HUES6 (cell line): ENCODE measurements around the gene RNU7-1.

Experiments used
- H3K27ac ChIP-seq: 2 replicates; pipeline ENCODE4 v1.7.0; 2013; ENCODE audit warnings: low read depth, mild to moderate bottlenecking, low read length, inconsistent platforms
- H3K27me3 ChIP-seq: 2 replicates; pipeline ENCODE4 v1.6.1; 2013; ENCODE audit warnings: low read length; ENCODE audit not compliant: control insufficient read depth, insufficient read depth
- H3K36me3 ChIP-seq: 2 replicates; pipeline ENCODE4 v1.6.1; 2013; ENCODE audit warnings: low read length; ENCODE audit not compliant: control insufficient read depth, insufficient read depth
- H3K4me1 ChIP-seq: 2 replicates; pipeline ENCODE4 v1.6.1; 2013; ENCODE audit warnings: low read length; ENCODE audit not compliant: control insufficient read depth, insufficient read depth
- H3K4me3 ChIP-seq: 2 replicates; pipeline ENCODE4 v1.5.1; 2013; ENCODE audit warnings: low read depth, low read length
- H3K9ac ChIP-seq: one replicate; pipeline ENCODE4 v1.6.1; 2013; ENCODE audit warnings: mild to moderate bottlenecking, low read length
- H3K9me3 ChIP-seq: 2 replicates; pipeline ENCODE4 v1.6.1; 2013; ENCODE audit warnings: low read depth, low read length; ENCODE audit not compliant: control insufficient read depth, insufficient read depth

RNU7-1 gene

DNA sequence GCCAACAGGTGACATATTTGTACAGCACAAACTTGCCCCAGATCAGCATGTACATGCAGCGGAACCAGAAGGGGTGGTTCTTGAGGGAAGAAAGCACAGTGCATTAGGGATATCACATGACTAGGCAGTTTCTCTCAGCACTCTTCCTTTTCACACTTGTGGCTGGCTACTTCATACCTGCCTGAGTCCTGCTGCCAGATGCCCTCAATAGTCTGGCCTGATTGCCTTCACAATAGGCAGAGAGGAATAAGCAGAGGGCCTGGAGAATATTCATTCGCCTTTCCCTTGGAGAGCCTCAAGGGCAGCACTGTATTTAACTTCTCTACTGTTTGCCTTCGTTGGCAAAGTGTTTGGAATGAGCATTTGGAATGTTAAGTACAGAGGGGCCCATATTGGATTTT lies 35.0 kb downstream of the RNU7-1 start:
- H3K9me3 ChIP-seq, result no peaks in the 10 kb centered on the region
- no peaks in the 10 kb centered on the region for H3K27me3 ChIP-seq
- no peaks in the 10 kb centered on the region for H3K4me1 ChIP-seq
- H3K9ac ChIP-seq, result no peak overlapping the region
- peaks cover 91% of the 10 kb centered on the region for H3K36me3 ChIP-seq
- H3K4me3 ChIP-seq, result no peak overlapping the region
- no peak overlapping the region for H3K27ac ChIP-seq

DNA sequence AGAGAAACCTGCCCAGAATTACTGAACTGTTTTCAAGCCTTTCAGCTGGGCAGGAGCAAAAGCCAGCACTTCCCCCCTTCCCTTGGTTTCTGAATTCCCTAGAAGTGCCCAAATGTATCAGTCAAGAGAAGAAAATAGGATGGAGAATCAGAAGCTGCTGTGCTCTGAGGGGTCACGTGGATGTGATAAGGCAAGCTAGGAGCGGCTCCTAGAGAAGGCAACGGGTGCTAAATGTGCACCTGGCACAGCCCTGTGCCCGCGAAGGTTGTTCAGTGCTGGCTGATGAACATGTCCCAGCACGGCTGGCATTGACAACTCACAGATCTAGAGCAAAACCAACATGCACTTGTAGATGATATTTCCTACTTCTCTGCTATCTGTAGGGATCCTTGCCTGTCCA lies 35.4 kb downstream of the RNU7-1 start:
- Histone ChIP-seq H3K9ac (no peak overlapping the region), H3K27ac (no peak overlapping the region), H3K4me3 (no peak overlapping the region), H3K27me3 (no peaks in the 10 kb centered on the region), H3K4me1 (no peaks in the 10 kb centered on the region), H3K36me3 (peaks cover 87% of the 10 kb centered on the region), H3K9me3 (no peaks in the 10 kb centered on the region)

DNA sequence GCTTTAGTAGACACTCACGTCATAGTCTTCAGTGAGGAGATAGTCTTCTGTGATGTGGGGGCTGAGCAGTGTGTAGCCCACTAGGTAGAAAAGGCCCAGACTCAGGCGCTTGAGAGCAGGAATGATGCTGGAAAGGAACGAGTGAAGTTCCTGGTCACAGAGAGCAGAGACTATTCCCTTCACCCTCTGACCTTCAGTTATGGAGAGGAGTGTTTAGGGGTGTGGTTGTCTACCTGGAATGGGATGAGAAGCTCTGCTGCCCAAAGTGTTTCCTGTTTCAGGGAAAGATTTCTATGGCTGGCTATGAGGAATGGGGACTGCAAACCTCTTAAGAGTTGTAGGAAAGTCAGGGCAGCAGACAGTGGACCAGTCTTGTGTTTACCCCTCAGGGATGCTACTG lies 35.8 kb downstream of the RNU7-1 start:
- Histone ChIP-seq H3K4me1 (no peaks in the 10 kb centered on the region), H3K9ac (no peak overlapping the region), H3K4me3 (no peak overlapping the region), H3K9me3 (no peaks in the 10 kb centered on the region), H3K27ac (no peak overlapping the region), H3K36me3 (peaks cover 83% of the 10 kb centered on the region), H3K27me3 (no peaks in the 10 kb centered on the region)

DNA sequence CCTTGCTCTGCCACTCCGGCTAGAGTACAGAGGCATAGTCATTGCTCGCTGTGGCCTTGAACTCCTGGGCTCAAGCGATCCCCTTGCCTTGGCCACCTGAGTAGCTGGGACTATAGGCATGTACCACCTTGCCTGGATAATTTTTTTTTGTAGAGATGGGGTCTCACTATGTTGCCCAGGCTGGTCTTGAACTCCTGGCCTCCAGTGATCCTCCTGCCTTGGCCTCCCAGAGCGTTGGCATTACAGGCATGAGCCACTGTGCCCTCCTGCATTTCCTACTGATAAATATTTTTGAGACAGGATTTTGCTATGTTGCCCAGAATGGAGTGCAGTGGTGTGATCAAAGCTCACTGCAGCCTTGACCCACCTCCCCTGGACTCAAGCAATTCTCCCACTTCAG lies 36.5 kb downstream of the RNU7-1 start:
- no peaks in the 10 kb centered on the region for H3K27me3 ChIP-seq
- no peak overlapping the region for H3K9ac ChIP-seq
- no peaks in the 10 kb centered on the region for H3K4me1 ChIP-seq
- H3K9me3 ChIP-seq, result no peaks in the 10 kb centered on the region
- H3K27ac ChIP-seq, result no peak overlapping the region
- H3K36me3 ChIP-seq, result peaks cover 77% of the 10 kb centered on the region
- H3K4me3 ChIP-seq, result no peak overlapping the region

DNA sequence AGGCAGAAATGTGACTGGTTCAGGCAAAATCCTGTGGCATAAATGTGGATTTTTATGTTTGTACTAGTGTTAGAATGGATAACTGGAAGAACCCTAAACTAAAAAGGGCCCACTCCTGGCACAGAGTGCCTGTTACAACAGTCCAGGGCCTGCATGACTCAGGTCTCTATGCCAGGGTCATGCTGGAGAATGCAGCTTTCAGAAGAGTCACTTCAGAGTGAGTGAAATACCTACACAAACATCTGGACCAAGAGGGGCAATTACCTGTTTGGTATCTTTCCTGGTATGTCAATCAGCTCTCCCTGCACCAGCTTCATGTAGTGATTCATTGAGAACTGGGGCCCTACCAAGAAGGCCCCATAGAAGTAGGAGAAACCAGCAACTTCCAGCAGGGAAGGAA lies 37.1 kb downstream of the RNU7-1 start:
- H3K27ac ChIP-seq, result no peak overlapping the region
- peaks cover 70% of the 10 kb centered on the region for H3K36me3 ChIP-seq
- H3K4me1 ChIP-seq, result no peaks in the 10 kb centered on the region
- no peak overlapping the region for H3K4me3 ChIP-seq
- no peaks in the 10 kb centered on the region for H3K27me3 ChIP-seq
- no peak overlapping the region for H3K9ac ChIP-seq
- no peaks in the 10 kb centered on the region for H3K9me3 ChIP-seq

GRCh38 chr12:6981152-6982052 lies 37.8 kb downstream of the RNU7-1 start:
- Histone ChIP-seq H3K27ac (no peak overlapping the region), H3K9me3 (no peaks in the 10 kb centered on the region), H3K36me3 (peaks cover 64% of the 10 kb centered on the region), H3K4me1 (no peaks in the 10 kb centered on the region), H3K9ac (no peak overlapping the region), H3K4me3 (no peak overlapping the region), H3K27me3 (no peaks in the 10 kb centered on the region)

- Histone ChIP-seq H3K4me3 (no peak overlapping the region), H3K27me3 (no peaks in the 10 kb centered on the region), H3K9ac (peak overlapping the region; percentile 33), H3K4me1 (no peaks in the 10 kb centered on the region), H3K9me3 (no peaks in the 10 kb centered on the region), H3K36me3 (peaks cover 57% of the 10 kb centered on the region), H3K27ac (no peak overlapping the region)
Measured at GRCh38 chr12:6982532-6982931, 38.9 kb downstream of the RNU7-1 start.

DNA sequence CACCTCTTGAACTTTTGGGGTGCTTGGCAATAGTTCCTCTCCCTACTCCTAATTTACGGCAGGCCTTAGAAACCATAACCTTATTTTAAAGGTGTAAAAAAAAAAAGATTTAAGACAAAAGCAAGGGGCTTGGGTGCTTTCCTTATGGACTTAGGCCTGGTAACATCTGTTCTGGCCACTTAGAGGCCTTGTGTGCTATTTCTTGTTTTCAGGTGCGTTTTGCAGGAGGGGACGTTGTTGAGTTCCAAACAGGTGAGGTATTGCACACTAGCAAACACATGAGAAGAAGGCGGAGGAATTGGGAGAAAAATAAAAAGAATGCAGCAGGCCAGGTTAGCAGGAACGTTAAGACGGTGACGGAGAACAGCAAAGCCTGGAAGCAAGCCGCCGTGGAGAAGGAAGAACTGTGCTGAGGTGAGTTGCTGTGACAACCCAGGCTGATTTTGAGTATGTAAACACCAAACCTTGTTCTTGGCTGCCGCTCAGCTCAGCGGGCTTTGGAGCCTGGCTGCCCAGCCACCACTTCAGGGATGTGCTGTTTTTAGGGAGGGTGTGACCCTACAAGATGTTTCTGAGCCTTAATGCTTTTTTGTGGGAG lies 44.4 kb downstream of the RNU7-1 start:
- peaks cover 22% of the 10 kb centered on the region for H3K36me3 ChIP-seq

More for the DNA sequence above, 44.4 kb downstream of the RNU7-1 start:
- H3K9ac ChIP-seq, result no peak overlapping the region
- no peaks in the 10 kb centered on the region for H3K9me3 ChIP-seq
- no peaks in the 10 kb centered on the region for H3K27me3 ChIP-seq
- no peak overlapping the region for H3K27ac ChIP-seq
- no peak overlapping the region for H3K4me3 ChIP-seq
- no peaks in the 10 kb centered on the region for H3K4me1 ChIP-seq
